NCI-H345 treated with DMSO at 0.1 percent for 48 hours (cell line): ENCODE results near the gene ARHGAP4.

ENCODE experiments used
- DNase-seq: peaks from one replicate; lab custom pipeline; 2025; ENCODE audit not compliant: unreplicated experiment; lab: John Stamatoyannopoulos, UW

Gene ARHGAP4

DNA sequence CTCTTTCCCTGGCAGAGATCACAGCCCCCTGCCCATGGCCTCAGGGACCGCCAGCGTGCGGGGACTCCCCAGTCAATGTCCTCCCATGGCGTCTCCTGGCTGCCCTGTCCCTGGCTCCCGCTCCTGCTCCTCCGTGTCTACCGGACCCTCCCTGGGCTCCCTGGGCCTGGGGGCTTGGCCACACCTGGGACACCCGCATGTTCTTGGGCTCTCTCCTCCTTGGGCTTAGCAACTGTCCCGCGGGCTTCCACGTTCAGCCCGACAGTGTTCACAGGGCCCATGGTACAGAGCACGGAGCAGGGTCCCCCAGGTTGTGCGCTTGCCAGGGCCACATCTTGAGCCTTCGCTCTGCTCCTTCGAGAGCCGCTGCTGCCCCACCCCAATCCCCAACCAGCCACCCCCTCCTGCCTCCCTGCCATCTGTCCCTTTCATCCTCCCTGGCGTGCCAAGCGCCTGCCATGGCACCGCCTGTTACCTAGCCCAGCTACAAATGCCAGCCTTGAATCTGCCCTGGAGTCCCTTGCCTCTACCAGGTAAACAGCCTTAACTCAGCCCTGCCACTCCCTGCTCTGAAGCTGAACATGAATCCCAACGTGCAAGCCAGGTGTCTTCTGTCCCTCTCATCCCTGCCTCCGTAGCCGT is 17.7 kb downstream of the ARHGAP4 start:
- no peak for DNase-seq

- no peak for DNase-seq
Observed at GRCh38 chrX:153907456-153907855, 18.6 kb downstream of the ARHGAP4 start.

- DNase-seq = no peak
Observed at GRCh38 chrX:153906126-153906917, 19.7 kb downstream of the ARHGAP4 start.

GRCh38 chrX:153905481-153906095 is 20.5 kb downstream of the ARHGAP4 start:
- DNase-seq = no peak

DNA sequence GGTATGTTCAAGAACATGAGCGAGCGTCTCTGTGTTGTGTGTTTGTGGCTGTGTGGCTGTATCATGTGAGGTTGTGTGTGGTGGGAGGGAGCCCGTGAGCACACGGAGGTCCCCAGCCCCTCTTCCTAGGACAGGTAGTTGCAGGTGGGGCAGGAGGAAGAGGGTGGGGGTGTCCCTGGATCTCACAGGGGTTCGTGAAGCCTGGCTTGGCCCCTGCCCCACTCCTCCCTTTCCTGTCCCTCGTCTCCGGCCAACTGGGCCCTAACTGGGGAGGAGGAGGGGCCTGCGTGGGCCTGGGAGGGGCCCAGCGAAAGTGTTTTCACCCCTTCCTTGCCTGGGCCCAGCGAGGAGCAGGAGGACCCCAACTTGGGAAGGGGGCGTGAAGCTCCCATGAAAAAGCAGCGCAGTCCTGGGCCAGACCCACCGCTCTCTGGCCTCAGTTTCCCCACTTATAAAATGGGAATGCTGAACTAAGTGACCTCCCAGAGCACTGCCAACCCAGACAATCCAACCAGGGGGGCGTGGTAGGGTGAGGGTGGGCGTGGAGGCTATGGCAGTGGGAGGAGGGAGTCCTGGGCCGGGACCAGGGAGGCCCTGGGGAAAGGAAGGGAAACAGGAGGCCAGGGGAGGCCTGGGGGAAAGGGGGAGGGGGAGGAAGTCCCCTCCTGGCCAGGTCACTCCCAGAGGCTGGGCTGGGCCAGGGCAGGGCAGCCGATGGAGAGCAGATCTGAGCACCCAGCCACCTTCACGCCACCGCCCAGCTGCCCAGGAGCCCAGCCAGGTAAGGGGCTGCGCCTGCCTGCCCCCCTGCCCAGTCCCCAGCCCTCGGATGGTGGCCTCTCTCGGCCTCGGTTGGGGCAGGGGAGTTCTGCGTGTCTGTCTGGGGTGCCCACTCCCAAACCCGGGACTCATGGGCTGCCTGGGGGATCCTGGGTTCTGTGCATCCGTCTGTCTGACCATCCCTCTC is 21.8 kb downstream of the ARHGAP4 start, which contains the start of gene AVPR2:
TSS of gene AVPR2 (plus strand) at position 683 of the 967 bp plus-strand sequence. CDS start 473 bp downstream, outside the sequence.
- no peak for DNase-seq

GRCh38 chrX:153903238-153903980 is 22.7 kb downstream of the ARHGAP4 start:
- DNase-seq = no peak

DNA sequence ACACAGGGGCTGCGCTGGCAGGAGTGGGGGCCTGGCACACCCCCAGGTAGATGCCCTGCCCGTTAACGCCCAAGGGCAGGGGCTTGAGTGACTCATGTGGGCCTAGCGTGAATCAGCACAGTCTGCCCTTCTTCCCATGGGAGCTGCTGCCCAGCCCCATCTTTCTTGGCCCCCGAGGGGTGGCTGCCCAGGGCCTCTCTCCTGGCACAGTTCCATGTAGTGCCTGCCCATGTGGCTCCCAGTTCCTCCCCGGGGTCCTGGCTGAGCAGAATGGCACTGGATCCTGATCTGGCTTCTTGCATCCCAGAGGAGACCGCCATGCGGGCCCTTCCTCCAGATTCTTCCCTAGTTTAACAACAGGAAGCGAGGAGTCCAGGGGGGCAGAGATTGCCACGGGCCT is 23.7 kb downstream of the ARHGAP4 start:
- DNase-seq = no peak

GRCh38 chrX:153901753-153902140 is 24.3 kb downstream of the ARHGAP4 start:
- DNase-seq = no peak

- peak; percentile 17 for DNase-seq
Observed at GRCh38 chrX:153900831-153901752, 25.0 kb downstream of the ARHGAP4 start.

- no peak for DNase-seq
Observed at GRCh38 chrX:153897899-153898298, 28.2 kb downstream of the ARHGAP4 start.

GRCh38 chrX:153889123-153889522 is 36.9 kb downstream of the ARHGAP4 start:
- DNase-seq = no peak

DNA sequence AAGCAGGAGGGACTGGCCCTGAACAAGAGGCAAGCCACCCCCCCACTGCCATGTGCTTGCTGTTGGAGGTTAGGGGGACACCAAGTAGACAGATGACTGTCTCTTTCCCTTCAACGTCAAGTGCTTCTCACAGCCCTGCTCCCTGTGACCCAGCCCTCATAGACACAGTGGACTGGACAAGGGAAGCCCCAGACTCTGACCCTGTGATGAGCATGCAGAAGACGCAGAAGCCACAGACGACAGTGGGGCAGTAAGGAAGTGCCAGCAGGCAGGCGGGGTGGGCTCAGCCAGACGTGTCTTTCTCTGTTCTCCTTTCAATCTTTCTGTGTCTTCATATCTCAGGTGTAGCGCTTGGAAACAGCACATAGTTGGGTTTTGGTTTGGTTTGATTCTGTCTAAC is 37.7 kb downstream of the ARHGAP4 start:
- no peak for DNase-seq

DNA sequence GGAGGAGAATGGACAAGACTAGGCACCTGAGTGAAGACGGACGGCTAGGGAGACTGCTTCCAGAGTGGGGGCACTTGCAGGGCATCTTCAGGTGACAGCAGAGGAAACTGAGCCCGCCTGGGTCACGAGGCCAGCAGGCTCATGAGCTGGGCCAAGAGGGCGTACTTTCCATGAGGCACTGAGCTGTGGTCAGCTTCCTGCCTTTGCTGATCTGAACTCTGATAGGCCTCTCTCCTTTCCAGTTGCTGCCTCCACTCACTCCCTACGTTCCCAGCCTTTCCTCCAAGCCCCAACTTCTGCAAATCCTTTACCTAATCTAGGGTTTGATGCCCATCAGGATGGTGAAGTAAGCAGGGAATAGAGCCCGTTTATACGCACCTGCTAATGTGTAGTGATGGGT is 38.7 kb downstream of the ARHGAP4 start:
- DNase-seq = no peak

DNA sequence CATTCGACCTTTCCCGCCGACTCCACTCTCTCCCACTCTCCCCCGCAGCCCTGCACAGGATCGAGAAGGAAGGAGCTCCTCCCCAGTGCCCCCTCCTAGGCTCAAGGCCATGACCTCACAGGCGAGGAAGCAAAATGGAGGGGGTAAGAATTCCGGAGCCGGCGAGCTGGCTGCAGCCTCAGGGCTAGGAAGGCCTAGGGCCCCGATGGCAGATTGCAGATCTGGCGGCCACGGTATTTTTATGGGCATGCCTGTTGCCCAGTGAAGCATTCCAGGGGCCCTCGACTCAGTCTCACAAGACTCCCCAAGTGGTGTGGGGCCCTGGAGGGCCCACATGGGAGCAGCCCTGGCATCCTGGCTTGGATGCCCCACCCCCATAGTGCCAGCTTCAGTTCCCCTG is 39.1 kb downstream of the ARHGAP4 start:
- DNase-seq = no peak

DNA sequence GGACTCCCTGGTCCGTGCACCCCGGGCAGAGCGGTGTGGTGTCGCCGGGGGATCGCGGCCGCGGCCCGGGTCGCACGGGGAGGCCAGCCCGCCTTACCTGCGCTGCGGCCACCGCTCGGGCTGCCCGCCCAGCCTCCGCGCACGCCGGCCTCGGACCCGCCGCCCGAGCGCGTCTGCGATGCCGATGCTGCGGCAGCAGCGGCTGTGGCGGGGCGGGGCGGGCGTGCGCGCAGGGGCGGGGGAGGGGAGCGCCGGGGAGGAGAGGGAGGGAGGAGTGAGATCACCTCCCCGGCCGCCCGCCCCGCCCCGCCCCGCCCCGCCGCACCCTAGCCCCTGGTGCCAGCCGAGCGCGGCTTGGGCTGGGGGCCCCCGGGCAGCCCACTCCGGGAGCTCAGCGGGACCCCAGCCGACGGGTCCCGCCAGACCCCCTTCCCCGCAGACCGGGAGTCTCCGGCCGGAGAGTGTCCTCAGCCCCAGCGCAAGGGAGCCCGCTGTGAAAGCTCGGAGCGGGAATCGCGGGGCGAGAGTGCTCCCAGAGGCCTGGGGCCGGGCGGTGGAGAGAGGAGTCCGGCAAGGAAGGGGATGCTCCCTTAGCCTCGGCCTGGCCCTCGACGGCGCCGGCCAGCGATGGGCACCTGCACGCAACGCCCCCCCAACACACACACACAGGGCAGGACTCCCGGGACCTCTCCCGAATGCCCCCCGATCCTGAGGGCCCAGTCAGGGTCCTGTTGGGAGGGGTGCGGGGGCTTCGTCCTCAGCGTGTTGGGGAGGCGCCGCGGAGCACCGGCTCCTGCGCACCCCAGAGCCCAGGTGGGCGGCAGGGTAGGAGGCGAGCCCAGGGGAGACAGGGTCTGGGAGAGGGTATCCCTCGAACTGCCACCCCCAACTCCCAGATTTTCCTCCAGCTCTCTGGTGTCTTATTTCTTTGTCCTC is 39.8 kb downstream of the ARHGAP4 start, which contains the start of gene L1CAM:
TSS of gene L1CAM (minus strand) at position 206 of the 936 bp plus-strand sequence. CDS start 10,337 bp downstream, outside the sequence.
- DNase-seq = no peak

- no peak for DNase-seq
Observed at GRCh38 chrX:153885208-153885787, 40.8 kb downstream of the ARHGAP4 start.

- DNase-seq = no peak
Observed at GRCh38 chrX:153884590-153884989, 41.5 kb downstream of the ARHGAP4 start.

GRCh38 chrX:153884136-153884535 is 41.9 kb downstream of the ARHGAP4 start:
- no peak for DNase-seq
